ENCODE results near the gene ENTPD6.

Gene ENTPD6

GRCh38 chr20:25195962-25196785 is 662 bp downstream of the ENTPD6 start (continued):
- TF ChIP-seq FEZF1 (tag by site-specific recombination; IDR thresholded peaks at IDR 0.05) (peak; percentile 12; the same call in 1 of the 2 replicates), PRDM4 (tag by site-specific recombination; IDR thresholded peaks at IDR 0.05) (0 out of 2 replicates have a peak, but pooled peaks have one; percentile 2), ZNF645 (tag by site-specific recombination; IDR thresholded peaks at IDR 0.05) (no peak), ZNF37A (tag by site-specific recombination; IDR thresholded peaks at IDR 0.05) (no peak), ZIC2 (tag by site-specific recombination; IDR thresholded peaks at IDR 0.05) (peak; percentile 94), ZNF544 (tag by site-specific recombination; IDR thresholded peaks at IDR 0.05) (no peak), ZNF660 (tag by site-specific recombination; IDR thresholded peaks at IDR 0.05) (no peak), ZNF776 (tag by site-specific recombination; IDR thresholded peaks at IDR 0.05; ENCODE audit: borderline replicate concordance) (no peak), ZBTB8A (tag by site-specific recombination; IDR thresholded peaks at IDR 0.05) (peak; percentile 80), KLF10 (tag by site-specific recombination; IDR thresholded peaks at IDR 0.05) (peak; percentile 15; the same call in 1 of the 2 replicates), ZBTB20 (tag by site-specific recombination; IDR thresholded peaks at IDR 0.05) (peak; percentile 52; the same call in 1 of the 2 replicates), ZNF596 (tag by site-specific recombination; IDR thresholded peaks at IDR 0.05) (no peak), ZNF350 (tag by site-specific recombination; IDR thresholded peaks at IDR 0.05) (no peak), WT1 (tag by site-specific recombination; IDR thresholded peaks at IDR 0.05) (no peak; the same call in 1 of the 2 replicates), ZNF132 (tag by site-specific recombination; IDR thresholded peaks at IDR 0.05; ENCODE audit: borderline replicate concordance) (no peak), IKZF3 (tag by site-specific recombination; IDR thresholded peaks at IDR 0.05) (peak; percentile 64), ZNF335 (tag by site-specific recombination; conservative IDR thresholded peaks at IDR 0.05) (peak; percentile 85), INSM2 (tag by site-specific recombination; IDR thresholded peaks at IDR 0.05) (0 out of 2 replicates have a peak, but pooled peaks have one; percentile 2), ZNF558 (tag by site-specific recombination; IDR thresholded peaks at IDR 0.05) (no peak), ZXDB (tag by site-specific recombination; IDR thresholded peaks at IDR 0.05) (peak; percentile 55), ZNF26 (tag by site-specific recombination; IDR thresholded peaks at IDR 0.05) (no peak), ZBTB1 (tag by site-specific recombination; IDR thresholded peaks at IDR 0.05) (no peak), ZSCAN16 (tag by site-specific recombination; IDR thresholded peaks at IDR 0.05) (no peak), ZNF843 (tag by site-specific recombination; IDR thresholded peaks at IDR 0.05) (no peak), ZNF610 (tag by site-specific recombination; IDR thresholded peaks at IDR 0.05; ENCODE audit: borderline replicate concordance) (no peak), ZNF501 (tag by site-specific recombination; IDR thresholded peaks at IDR 0.05) (no peak), KLF17 (tag by site-specific recombination; IDR thresholded peaks at IDR 0.05) (no peak), ZNF785 (tag by site-specific recombination; IDR thresholded peaks at IDR 0.05) (no peak), ZNF600 (tag by site-specific recombination; IDR thresholded peaks at IDR 0.05) (no peak)
- TF ChIP-seq, protein P1, sequence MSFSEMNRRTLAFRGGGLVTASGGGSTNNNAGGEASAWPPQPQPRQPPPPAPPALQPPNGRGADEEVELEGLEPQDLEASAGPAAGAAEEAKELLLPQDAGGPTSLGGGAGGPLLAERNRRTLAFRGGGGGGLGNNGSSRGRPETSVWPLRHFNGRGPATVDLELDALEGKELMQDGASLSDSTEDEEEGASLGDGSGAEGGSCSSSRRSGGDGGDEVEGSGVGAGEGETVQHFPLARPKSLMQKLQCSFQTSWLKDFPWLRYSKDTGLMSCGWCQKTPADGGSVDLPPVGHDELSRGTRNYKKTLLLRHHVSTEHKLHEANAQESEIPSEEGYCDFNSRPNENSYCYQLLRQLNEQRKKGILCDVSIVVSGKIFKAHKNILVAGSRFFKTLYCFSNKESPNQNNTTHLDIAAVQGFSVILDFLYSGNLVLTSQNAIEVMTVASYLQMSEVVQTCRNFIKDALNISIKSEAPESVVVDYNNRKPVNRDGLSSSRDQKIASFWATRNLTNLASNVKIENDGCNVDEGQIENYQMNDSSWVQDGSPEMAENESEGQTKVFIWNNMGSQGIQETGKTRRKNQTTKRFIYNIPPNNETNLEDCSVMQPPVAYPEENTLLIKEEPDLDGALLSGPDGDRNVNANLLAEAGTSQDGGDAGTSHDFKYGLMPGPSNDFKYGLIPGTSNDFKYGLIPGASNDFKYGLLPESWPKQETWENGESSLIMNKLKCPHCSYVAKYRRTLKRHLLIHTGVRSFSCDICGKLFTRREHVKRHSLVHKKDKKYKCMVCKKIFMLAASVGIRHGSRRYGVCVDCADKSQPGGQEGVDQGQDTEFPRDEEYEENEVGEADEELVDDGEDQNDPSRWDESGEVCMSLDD (tag by site-specific recombination; IDR thresholded peaks at IDR 0.05): 0 out of 2 replicates have a peak, but pooled peaks have one; percentile 12

All from HEK293 (cell line).